Measurements from ENCODE around the gene DSG2. TPM values are rescaled to one million over a fixed set of nuclear protein-coding genes. Genes with fewer than 3 reads are reported as not detected.
A peak's percentile ranks its signal among the peaks of the same experiment; 100 is the strongest.

The DSG2 gene
- total RNA-seq, 2 experiments from 2014 or later = 0.11 to 0.14 TPM

GRCh38 chr18:31497404-31497835, 557 bp upstream of the DSG2 start:
- no peak overlapping the region for H3K27ac Mint-ChIP-seq

GRCh38 chr18:31498574-31499524, 872 bp downstream of the DSG2 start:
- H3K9me3 ChIP-seq (ENCODE audit: control insufficient read depth in 1 of 2, insufficient read depth in 1 of 2, low read length in 2 of 2) = peaks cover 0 to 10% of the 10 kb centered on the region in 2 experiments
- DNase-seq = no peak
- no peaks in the 10 kb centered on the region for H3K36me3 ChIP-seq (ENCODE audit: insufficient read depth, low read length)
- ChIA-PET CTCF (no interaction called here), POLR2A (no interaction called here)
- intact Hi-C loops (cut with DNase I, micrococcal nuclease) = no loop called here
- ATAC-seq (ENCODE audit: poor library complexity) = no peak
- H3K9me3 Mint-ChIP-seq = no peaks in the 10 kb centered on the region
- peak overlapping the region; percentile 82 for H3K4me3 Mint-ChIP-seq
- H3K27ac ChIP-seq (ENCODE audit: low read depth in 1 of 2, low read length in 2 of 2) = no peak overlapping the region
- H3K4me3 ChIP-seq (ENCODE audit: low read length) = peak overlapping the region; percentile 46
- peaks cover 8% of the 10 kb centered on the region for H3K4me1 ChIP-seq (ENCODE audit: insufficient read depth, low read length)
- H3K4me1 Mint-ChIP-seq (ENCODE audit: low read depth) = peaks cover 7% of the 10 kb centered on the region
- no peak for TF ChIP-seq CTCF (IDR thresholded peaks at IDR 0.05)
- H3K27me3 ChIP-seq (ENCODE audit: control insufficient read depth in 1 of 2, insufficient read depth in 2 of 2, low read length in 2 of 2) = peaks cover 28 to 44% of the 10 kb centered on the region in 2 experiments
- H3K27me3 Mint-ChIP-seq = peaks cover 58% of the 10 kb centered on the region
- H3K27ac Mint-ChIP-seq = no peak overlapping the region
- H3K36me3 Mint-ChIP-seq (ENCODE audit: low read depth) = no peaks in the 10 kb centered on the region

More at GRCh38 chr18:31497404-31497835, 557 bp upstream of the DSG2 start:
- H3K27me3 Mint-ChIP-seq = peaks cover 63% of the 10 kb centered on the region
- ChIA-PET CTCF (no interaction called here), POLR2A (no interaction called here)
- H3K9me3 ChIP-seq (ENCODE audit: control insufficient read depth in 1 of 2, insufficient read depth in 1 of 2, low read length in 2 of 2) = peaks cover 0 to 10% of the 10 kb centered on the region in 2 experiments
- H3K4me1 Mint-ChIP-seq (ENCODE audit: low read depth) = peaks cover 7% of the 10 kb centered on the region
- intact Hi-C loops (cut with DNase I, micrococcal nuclease) = no loop called here
- peaks cover 8% of the 10 kb centered on the region for H3K4me1 ChIP-seq (ENCODE audit: insufficient read depth, low read length)
- no peak overlapping the region for H3K27ac ChIP-seq (ENCODE audit: low read depth in 1 of 2, low read length in 2 of 2)
- H3K36me3 Mint-ChIP-seq (ENCODE audit: low read depth) = no peaks in the 10 kb centered on the region
- no peak for TF ChIP-seq CTCF (IDR thresholded peaks at IDR 0.05)
- peak overlapping the region; percentile 25 for H3K4me3 ChIP-seq (ENCODE audit: low read length)
- H3K9me3 Mint-ChIP-seq = no peaks in the 10 kb centered on the region
- no peaks in the 10 kb centered on the region for H3K36me3 ChIP-seq (ENCODE audit: insufficient read depth, low read length)
- H3K27me3 ChIP-seq (ENCODE audit: control insufficient read depth in 1 of 2, insufficient read depth in 2 of 2, low read length in 2 of 2) = peaks cover 28 to 44% of the 10 kb centered on the region in 2 experiments
- peak overlapping the region; percentile 42 for H3K4me3 Mint-ChIP-seq
- peak in 1 of 14 experiments; percentile 3 for DNase-seq
- ATAC-seq (ENCODE audit: poor library complexity) = no peak

- intact Hi-C loops (cut with DNase I, micrococcal nuclease) = no loop called here
- ChIA-PET CTCF (interaction anchor here (0.7 kb wide), 1 partner anchor 29 kb away, joined by 3 read pairs; no protein-coding TSS in a partner anchor), POLR2A (no interaction called here)
- ATAC-seq (ENCODE audit: poor library complexity) (no peak), DNase-seq (peak in 1 of 14 experiments; percentile 3)
- H3K27ac ChIP-seq (ENCODE audit: low read depth in 1 of 2, low read length in 2 of 2) = no peak overlapping the region
- Mint-ChIP-seq H3K27me3 (peaks cover 48% of the 10 kb centered on the region), H3K9me3 (no peaks in the 10 kb centered on the region), H3K36me3 (ENCODE audit: low read depth) (no peaks in the 10 kb centered on the region), H3K4me3 (no peak overlapping the region), H3K4me1 (ENCODE audit: low read depth) (peaks cover 7% of the 10 kb centered on the region), H3K27ac (no peak overlapping the region)
- TF ChIP-seq CTCF (IDR thresholded peaks at IDR 0.05) = no peak
- no peak overlapping the region for H3K4me3 ChIP-seq (ENCODE audit: low read length)
- H3K27me3 ChIP-seq (ENCODE audit: control insufficient read depth in 1 of 2, insufficient read depth in 2 of 2, low read length in 2 of 2) = peaks cover 28 to 44% of the 10 kb centered on the region in 2 experiments
- H3K36me3 ChIP-seq (ENCODE audit: insufficient read depth, low read length) = no peaks in the 10 kb centered on the region
- H3K4me1 ChIP-seq (ENCODE audit: insufficient read depth, low read length) = peaks cover 8% of the 10 kb centered on the region
- peaks cover 0 to 10% of the 10 kb centered on the region in 2 experiments for H3K9me3 ChIP-seq (ENCODE audit: control insufficient read depth in 1 of 2, insufficient read depth in 1 of 2, low read length in 2 of 2)
Observed at GRCh38 chr18:31500051-31500688, 2.2 kb downstream of the DSG2 start.

All from CD4-positive, alpha-beta T cell (primary cell).